Measurements from ENCODE around the gene HOXB4.
A peak's percentile ranks its signal among the peaks of the same experiment; 100 is the strongest.

The HOXB4 gene

DNA sequence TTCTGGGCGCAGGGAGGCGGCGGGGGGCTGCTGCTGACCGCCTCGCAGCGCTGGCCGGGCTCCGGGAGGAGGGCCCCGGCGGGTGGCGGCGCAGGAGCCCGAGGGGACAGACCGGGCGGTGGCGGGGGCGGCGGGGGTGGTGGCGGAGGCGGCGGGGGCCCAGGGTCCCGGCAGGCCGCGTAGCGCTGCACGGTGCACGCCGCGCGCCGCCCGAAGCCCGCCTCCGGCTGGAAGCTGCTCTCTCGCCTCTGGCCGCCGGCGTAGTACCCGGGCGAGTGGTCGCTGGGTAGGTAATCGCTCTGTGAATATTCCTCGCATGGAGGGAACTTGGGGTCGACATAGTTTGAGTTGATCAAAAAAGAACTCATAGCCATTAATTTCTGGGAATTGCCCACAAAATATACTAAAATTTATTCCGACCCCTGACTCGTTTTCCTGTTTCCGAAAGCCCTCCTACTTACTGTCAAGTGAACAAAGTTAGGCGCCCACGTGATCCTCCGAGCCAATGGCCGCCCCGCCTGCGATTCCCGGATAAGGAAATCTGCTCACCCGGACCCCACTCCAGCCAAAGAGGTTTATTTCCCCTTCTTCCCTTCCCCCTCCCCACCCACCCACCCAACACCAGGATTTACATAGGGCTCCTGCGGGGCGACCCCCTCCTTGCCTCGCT is at the start of gene HOXB4:
TSS of gene HOXB4 (minus strand) at position 405 of the 670 bp plus-strand sequence. CDS start at position 374, 31 bp downstream.
- DNase-seq: peak; percentile 51 to 73

DNA sequence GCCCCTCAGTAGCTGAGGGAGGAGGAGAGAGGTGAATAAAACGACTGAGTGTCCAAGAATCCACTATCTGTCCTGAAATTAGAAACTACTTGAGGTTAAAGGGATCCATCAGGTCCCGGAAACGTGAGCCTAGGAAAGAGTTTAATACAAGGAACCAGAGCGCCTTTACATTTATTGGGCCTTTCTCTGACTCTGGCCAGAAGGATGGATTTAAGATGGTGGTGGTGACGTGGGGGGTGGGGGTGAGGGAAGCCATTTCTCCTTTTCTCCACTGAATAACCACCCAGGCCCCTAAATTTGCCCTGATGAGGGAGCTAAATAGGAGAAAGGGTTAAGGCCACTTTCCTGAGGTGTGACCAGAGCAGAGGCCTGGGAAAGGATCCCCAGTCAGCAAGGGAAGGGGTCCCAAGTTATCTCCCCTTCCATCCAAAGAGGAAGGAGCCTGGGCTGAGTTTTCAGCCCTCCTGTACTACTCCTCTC is 49.0 kb upstream of the HOXB4 start:
- DNase-seq: no peak

DNA sequence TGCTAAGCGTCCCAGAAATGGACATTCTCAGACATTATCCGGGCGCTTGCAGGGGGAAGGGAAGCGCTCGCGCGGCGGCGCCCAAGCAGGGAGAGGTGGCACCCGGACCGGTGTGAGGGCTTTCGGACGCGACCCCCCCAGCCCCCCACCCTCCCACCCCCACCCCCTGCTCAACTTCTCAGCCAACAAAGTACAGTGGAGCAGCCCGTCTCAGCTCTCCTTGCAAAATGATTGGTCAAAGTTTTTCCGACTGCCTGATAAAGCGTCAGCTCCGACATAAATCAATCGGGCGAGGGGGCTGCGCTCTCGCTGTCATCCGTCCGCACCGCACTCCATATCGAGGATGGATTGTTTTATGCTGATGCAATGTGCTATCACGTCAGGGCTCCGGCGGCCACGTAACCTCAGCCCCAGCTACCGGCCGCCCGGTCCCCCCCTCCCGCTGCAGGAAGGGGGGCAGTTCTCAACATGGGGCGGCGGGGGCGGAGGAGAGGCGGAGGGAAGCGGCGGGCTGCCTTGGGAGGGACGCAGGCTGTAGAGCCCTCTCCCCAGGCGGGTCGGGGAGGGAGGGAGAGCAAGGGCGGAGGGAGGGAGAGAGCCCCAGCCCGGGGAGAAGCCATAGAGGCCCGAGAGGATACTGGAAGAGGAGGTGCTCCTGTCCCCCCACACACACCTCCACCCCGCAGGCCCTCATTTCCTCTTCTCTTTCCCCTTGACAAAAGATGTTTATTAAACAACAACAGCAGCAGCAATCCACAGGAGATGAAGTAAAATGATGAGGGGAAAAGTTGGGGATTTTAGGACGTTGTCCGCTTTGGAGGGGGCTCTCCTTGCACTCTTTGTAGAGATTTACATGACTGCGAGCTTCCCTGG is 48.3 kb upstream of the HOXB4 start, which contains the start of gene HOXB9:
TSS of gene HOXB9 (minus strand) at position 114 of the 873 bp plus-strand sequence. CDS start at position 25, 89 bp downstream.
- peak; percentile 42 to 43 for DNase-seq

DNA sequence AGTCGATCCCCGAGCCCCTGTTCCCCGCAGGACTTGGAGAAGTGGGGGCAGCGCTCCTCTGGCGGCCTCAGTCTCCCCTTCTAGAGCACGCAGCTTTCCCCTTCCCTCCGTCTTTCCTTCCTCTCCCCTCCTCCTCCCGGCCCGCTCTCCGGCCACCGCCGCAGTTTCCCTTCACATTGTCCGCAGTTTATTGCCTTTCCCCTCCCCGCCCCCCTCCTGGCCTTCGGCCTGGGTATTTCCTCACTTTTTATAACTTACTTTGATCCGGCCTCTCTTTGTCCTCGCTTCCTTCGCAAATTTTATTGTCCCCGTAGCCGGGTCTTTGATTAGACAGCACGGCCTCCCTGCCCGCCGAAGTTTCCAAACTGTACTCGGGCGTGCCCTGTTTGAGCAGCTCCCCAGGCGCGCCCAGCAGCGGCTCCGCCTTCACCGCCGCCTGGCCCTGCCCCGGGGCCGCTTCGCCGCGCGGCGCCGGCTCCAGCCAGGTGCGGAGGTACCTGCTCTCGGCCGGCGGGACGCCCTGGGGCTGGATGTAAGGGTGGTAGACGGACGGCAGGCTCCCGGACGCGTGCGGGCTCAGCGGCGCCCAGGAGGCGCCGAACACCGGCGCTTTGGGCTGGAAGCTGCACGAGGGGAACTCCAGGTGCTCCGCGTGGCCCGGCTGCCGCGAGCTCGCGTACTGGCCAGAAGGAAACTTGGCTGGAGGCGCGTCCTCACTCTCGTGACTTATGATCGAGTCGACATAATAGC is 47.5 kb upstream of the HOXB4 start:
- DNase-seq: peak; percentile 27 to 42

DNA sequence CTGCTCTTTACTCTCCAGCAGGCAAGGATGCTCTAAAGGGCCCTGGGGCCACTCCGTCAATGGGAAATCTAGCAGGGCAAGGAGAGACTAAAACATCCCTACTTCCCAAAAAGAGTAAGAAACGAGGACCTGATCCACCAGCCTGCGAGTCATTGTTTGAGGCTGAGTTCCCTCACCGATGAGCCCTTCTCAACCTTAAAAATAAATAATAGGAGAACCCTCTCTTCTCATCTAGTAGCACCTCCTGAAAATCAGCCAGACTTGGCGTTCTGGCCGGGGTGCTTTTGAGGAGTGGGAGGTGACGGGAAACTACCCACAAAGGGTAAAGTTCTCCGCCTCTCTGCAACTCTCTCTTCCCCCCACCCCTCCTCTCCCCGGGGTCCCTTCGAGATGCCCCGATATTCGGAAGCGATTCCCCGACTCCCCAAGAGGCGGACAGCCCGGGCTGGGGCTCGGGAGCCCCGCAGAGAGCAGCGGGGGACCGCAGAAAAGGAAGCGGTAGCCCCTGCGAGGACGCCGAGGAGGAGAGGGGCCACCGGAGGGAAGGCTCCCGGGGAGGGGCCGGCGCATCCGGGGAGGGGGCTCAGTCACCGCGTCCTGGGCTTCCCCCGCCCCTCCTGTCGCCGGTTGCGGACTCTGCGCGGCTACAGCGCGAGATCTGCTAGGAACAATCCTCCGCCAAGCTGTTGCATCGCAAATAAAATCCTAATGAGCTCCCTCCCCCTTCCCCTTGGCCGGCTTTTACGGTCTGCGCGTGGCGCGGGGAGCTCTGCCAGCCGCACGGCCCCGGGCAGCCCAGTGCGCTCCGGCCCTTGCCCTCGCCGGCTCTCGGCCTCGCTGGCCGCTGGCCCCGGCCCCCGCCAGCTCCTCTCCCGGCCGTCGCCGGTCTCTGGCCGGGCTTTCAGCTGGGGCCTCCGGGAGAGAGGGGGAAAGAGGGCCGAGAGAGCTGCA is 46.7 kb upstream of the HOXB4 start:
- DNase-seq: peak in 1 of 2 donors; percentile 36

DNA sequence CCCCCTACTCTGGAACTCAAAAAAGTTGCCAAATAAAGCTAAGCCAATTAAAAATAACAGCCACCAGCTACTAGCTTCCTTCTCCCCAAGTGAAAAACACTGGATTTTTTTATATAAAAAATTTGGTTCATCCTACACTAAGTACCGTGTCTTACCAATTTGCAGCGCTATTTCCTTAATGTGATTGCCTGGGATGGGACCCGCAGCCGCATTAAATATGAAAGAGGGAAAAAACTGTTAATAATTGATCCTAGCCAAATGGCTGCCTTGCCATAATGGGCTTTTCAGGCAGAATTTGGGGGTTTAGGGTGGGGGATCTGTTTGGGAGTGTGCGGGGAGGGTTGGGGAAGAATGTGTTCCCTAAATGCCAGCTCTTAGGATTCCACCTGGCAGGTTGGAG is 46.0 kb upstream of the HOXB4 start:
- DNase-seq: no peak

DNA sequence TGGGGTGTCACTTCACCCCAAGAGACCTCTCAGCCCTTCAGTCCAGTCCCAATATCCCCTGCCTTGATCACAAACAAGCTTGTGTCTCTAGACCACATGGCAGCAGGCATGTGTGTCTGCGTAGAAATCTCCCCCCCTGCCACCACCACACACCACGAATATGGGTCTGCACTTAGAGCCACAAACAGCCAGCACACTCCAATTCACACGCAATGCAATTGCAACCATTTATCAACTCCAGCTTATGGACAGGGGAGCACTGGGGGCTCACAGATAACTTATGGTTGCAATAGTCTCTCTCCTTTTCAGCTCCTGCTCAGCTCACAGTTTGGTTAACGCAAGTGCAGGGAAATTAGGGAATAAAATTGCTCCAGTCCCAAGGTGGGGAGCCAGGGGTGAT is 45.4 kb upstream of the HOXB4 start:
- DNase-seq: no peak

DNA sequence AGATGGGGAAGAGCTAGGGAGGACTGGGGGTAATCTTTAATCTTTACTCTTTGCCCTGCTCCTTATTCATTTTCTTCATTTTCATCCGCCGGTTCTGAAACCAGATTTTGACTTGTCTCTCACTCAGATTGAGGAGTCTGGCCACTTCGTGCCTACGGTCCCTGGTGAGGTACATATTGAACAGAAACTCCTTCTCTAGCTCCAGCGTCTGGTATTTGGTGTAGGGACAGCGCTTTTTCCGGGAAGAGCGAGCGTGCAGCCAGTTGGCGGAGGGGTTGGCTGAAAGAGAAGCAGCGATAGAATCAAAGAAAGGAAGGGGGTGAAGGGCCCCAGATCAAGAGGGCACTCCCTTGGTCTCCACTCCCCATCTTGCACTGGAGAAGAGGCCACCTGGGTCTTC is 44.7 kb upstream of the HOXB4 start:
- DNase-seq: no peak

DNA sequence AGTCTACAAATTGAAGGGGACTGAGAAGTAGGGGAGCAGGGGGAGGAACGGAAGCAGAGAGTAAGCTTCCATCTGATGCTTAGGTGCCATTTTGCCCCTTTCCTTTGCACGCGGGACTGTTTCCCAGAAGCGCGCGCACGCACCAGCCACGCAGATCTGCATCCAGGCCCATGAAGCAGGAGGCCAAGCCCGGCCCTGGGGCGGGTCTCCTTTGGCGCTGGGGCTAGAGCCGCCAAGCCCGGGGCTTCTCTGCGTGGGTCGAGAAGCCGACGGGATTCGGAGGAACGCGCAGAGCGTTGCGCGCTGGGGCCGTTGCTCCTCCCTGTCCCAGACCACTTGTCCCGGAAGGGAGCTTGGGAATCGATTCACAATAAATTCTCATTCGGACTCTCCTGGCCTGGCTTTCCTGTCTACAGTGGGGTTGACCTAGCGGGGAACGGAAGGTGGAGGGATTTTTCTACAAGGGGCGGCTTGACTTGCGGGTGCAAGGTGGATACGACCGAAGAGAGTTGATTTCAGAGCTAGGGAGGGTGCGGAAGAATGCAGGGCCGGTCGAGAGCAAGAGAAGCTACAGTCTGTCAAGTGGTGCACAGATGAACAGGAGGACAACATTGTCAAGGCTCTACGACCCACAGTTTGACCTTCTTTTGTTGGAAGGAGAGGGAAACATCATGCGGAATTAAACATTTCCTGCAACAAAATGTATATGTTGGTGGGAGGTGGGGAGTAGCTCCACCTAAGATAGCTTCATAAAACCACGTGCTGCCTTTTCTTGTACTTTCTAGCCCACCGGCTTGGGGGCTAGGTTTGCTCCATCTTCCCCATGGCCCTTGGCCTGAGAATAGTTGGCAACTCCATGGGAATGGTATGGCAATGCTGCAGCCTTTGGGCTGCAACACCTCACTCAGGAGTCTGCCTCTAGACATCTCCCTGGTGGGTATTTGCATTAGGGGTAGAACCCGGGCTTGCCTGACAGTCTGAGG is 43.6 kb upstream of the HOXB4 start:
- no peak for DNase-seq

DNA sequence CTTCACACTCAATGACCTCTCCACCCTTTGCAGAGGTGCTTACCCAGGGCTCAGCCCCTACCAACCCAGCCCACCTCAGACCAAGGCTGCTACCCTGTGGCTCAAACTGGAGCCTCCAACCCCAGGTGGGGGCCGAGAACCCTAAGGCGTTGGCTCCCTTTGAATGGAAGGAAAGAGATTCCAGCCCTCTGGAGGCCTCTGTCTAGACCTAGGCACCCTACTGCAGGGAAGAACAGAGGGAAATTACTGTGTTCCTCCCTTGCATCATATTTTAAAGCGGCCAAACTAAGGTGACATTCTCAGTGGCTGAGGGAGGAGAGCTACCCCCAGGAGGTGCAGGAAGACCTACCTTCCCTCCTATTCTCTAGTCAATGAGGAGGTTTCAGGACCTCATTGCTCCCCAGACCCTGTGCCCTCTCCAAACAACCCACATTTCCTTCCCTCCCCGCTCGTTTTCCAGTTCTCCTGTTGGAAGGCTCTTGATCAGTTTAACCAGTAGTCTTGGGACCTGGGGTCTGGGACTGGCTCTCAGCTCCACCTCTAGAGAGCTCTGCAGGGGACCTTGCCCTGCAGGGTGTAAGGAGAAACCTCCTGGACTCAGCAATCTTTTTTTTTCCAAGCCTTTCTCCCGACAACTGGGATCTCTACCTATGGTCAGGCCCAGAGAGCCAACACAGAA is 42.5 kb upstream of the HOXB4 start:
- no peak for DNase-seq

DNA sequence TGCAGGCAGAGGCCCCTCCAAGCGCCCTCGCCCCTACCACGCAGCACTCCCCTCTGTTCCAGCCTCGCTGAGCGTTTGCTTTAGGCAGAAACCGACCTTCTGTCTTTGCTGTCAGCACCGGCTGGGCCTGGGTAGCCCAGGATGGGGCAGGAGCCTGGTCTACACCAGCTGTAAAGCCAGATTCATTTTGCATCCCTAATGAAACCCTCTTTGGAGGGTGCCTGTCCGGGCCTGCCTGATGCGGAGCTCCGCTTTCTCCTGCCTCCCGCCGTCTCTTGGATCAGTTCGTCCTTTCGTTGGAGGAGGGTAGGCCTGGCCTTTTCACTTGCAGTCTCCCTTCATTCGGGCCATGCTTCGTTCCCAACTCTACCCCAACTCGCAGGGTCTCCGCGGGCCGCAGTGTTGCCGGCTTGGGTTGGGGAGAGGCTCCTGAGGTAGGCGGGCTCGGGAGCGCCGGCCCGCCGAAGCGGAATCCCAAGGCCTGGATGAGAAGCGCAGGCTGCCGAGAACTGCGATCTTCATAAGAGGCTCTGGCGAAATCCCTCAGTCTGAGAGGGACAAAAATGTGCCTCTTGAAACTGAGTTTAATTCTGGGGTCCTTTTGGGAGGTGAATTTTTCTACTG is 41.8 kb upstream of the HOXB4 start:
- DNase-seq: no peak

DNA sequence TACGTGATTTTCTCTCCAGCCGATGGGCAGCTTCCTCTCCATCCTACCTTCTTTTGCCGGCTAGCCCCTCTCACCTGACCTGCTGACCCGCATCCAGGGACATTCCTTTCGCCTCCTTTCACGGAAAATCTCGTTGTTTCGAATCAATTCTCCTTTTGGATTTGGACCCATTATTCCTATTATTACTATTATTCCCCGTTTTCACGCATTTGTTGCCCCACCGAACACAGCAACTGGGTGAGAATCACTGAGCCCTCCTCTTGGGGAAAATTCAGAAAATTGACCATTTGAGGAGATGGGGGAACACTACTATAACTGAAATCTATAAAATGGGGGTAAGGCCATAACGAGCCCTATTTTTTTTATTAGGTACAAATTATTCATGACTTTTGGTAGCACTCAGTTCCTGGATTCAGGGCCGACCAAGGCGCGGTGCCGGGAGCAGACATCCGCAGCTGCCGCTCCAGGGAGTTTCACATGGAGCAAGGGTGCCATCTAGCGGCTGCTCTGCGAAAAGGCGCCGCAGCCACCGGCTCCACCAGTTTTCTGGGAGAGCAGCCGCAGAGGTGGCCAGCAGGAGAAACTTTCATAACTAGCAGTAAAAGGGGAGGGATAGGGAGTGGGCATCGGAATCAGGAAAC is 40.2 kb upstream of the HOXB4 start:
- DNase-seq: peak; percentile 80 to 85

DNA sequence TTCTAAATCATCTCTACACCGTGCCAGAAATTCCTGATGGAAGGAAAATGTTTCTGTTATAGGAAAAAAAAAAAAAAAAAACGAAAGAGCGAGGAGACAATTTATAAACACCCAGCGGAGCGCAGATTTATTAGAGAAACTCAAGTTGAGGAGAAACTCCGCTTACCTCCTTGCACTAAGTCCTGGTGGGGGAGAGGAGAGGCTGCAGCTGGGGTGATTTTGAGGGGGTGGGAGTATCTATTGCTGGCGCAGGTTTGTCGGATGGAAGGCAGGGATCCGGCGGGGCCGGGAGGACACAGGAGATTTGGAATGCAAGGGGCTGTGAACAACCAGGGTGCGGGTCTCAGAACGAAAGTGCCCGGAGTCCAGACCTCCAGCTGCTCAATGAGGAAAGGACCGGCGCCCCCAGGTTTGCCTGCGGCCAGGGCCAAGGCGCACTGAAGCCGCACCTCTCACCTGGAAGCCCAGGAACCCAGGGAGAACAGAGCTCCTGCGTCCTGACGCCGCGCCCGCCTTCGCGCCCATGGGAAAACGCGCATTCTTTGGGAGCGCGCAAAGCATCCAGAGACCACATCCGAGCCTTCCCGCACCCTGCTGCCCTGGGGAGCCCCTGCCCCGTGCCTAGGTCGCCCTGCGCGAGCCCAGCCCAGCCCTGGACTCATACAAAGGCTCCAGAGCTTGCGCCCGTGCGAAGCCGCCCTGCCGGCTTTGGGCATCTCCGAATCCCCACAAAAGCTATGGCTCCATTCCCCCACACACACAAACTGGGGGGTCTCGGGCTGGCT is 39.5 kb upstream of the HOXB4 start:
- DNase-seq: no peak

DNA sequence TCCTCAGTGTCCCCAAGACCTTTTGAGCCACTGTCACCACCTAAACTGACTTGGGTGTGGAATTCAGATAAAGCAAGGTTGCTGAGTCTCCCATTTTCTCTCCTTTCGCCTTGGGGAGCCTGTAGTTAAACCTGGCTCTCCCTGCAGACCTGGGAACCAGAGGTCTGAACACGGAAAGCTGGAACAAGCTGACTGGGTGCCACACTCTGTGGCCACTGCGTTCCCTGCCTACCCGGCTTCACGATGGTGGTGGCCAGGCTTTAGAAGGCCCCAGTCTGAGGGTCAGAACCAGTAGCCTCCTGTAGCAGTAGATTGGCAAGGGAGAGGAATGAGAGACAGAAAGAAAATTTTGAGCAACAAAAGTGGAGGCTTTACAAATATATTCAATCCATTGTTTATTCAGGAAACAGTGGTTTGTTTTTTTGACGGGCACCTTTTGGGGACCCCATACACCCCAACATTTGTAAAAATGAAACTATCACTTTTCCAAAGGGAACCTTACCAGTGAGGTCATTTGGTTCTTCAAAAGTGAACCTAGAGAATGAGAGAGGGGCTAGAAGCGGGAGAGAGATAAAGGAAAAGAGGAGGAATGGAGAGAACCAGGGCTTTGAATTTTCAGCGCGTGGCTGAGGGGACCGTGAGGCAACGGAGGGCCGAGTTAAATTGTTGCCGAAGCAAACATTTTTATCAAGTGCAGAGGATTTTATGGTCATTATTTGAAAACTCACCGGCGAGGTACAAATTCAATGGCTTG is 38.7 kb upstream of the HOXB4 start:
- DNase-seq: no peak

DNA sequence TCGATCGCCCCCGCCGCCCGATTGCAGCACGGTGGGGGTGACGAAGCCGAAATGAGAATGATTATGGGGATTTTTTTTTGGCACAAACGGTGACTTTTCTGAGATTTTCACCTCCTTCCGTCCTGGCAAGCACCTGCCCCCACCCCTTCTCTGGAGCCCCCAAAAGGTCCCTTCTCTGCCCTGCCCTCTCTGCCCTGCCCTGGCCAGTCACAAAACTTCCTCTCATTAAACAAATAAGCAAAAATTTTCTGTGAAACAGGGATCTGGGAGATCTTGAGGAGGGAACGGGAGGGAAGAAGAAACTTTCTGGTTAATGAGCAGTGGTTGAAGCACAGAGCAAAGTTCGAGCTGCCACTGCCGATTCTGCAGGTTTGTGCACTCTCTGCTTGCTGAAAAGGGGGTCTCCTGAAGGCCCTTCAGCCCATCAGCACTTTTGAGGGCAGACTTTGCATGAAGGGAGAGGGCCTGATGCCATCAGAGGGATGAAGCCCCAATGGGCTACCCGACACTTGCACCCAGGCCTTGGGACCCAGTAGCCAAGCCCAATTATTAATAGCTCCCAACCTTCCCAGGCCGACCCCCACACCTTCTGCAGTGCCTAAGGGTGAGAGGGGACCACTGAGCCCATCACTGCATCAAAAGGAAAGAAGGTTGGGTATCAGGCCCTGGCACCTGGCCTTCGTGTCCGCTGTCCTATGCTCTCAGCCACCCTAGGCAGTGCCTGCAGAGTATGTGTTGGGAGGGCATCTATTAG is 38.0 kb upstream of the HOXB4 start:
- DNase-seq: no peak

DNA sequence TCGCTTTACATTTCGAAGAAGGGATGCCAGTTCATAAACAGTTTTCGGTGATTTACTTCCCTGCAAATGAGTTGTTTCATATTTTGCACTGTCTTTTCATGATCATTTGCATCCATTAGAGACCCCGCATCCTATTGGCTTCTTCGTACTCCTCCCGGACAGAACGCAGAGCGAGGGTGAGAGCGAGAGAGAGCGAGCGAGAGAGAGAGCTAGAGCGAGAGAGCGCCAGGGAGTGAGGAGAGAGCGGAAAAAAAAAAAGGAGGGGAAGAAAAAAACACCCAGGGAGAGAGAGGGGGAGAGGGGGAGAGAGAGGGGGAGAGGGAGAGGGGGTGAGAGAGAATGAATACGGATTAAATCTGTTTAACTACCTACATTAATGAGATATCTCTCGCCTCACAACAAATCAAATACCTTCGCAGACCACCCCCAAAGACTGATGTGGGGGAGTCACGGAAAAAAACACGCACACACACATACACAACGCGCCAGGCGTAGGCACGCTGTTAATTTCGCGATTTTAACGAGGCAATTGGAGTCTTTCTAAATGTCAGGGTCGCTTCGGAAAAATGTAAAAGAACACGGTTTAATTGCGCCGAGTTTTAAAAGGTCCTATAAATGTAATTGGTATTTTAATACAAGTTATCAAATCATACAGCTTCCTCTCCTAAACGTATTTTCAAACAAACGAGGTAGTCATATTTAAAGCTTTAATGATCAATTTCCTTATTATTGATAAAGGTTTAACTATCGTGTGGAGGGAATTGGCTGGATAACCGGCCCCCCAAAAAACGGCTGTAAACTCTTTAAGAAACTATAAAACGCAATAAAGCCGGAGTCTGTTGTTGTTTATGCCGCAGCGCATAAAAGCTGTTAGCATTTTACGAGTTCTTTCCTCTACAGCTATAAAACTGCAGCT is 37.2 kb upstream of the HOXB4 start, which contains the start of gene HOXB8:
TSS of gene HOXB8 (minus strand) at position 246 of the 916 bp plus-strand sequence. CDS start 588 bp downstream, outside the sequence.
- DNase-seq: no peak

All from CD4-positive, alpha-beta T cell treated with Interleukin-1 beta for 1 hour (primary cell).